ENCODE data around the gene CTIF. TPM values are rescaled to one million over a fixed set of nuclear protein-coding genes. Genes with fewer than 3 reads are reported as not detected.

Gene CTIF
- total and polyA plus RNA-seq, 5 donors = 41.0 to 78.2 (median 48.5) TPM

- peaks cover 8% of the 10 kb centered on the region for H3K4me1 ChIP-seq (ENCODE audit: control insufficient read depth, insufficient read depth, low read length)
- 63% methylated on average over 7 of the region's 7 CpGs for WGBS
- intact Hi-C loops (cut with DNase I) = loop anchor here in 2 of 4 donors (5.0 to 10.0 kb wide), 2 partner anchors 47 to 184 kb away; no protein-coding TSS in a partner anchor
Measured at GRCh38 chr18:48661421-48661820, 122.6 kb downstream of the CTIF start.

DNA sequence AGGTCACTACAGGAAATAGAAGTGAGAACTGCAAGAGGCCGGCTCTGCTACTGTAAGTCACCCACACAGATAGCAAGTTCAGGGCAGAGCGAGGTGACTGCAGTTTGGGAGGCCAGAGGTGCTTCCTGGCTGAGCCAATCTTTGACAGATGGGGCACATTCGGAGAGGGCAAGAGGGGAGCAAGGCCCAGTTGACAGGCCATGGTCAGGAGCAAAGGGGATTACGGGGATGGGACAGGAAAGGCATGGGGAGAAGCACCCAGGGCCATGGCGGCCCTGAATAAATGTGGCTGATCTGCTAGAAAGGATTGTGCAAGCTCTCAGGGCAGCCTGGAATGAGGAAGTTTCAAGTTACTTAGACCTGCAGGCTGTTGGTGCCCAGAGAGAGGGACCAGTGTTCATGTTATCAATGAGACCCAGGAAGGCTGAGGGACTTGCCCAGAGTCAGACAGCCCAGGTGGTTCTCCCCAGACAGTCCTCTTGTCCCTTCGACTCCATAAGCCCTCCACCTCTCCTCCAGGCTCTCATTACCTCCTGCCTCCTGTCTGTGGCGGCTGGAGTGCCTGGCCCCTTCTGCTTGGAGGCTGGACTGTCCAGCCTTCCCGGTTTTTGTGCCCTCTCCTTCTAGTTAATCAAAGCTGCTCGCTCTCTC is 123.3 kb downstream of the CTIF start:
- 64% methylated on average over 9 of the region's 9 CpGs for WGBS
- intact Hi-C loops (cut with DNase I) = loop anchor here in 2 of 4 donors (5.0 to 10.0 kb wide), 2 partner anchors 47 to 185 kb away; no protein-coding TSS in a partner anchor
- Histone ChIP-seq H3K27ac (ENCODE audit: low read length) (no peak overlapping the region), H3K27me3 (ENCODE audit: control insufficient read depth, insufficient read depth) (no peaks in the 10 kb centered on the region), H3K4me1 (ENCODE audit: control insufficient read depth, insufficient read depth, low read length) (peaks cover 8% of the 10 kb centered on the region), H3K4me3 (ENCODE audit: low read length) (no peak overlapping the region), H3K9me3 (ENCODE audit: control insufficient read depth, low read length) (no peaks in the 10 kb centered on the region)
- DNase-seq (no peak), ATAC-seq (peak; percentile 20 to 49)

More at GRCh38 chr18:48661421-48661820, 122.6 kb downstream of the CTIF start:
- H3K9me3 ChIP-seq (ENCODE audit: control insufficient read depth, low read length) = no peaks in the 10 kb centered on the region
- DNase-seq (no peak), ATAC-seq (no peak)
- no peak overlapping the region for H3K4me3 ChIP-seq (ENCODE audit: low read length)
- no peak overlapping the region for H3K27ac ChIP-seq (ENCODE audit: low read length)
- no peaks in the 10 kb centered on the region for H3K27me3 ChIP-seq (ENCODE audit: control insufficient read depth, insufficient read depth)

GRCh38 chr18:48663096-48663930 is 124.5 kb downstream of the CTIF start:
- intact Hi-C loops (cut with DNase I) = loop anchor here in 2 of 4 donors (5.0 to 10.0 kb wide), 2 partner anchors 49 to 186 kb away; no protein-coding TSS in a partner anchor
- no peaks in the 10 kb centered on the region for H3K27me3 ChIP-seq (ENCODE audit: control insufficient read depth, insufficient read depth)
- no peak overlapping the region for H3K4me3 ChIP-seq (ENCODE audit: low read length)
- ATAC-seq = no peak
- 92% methylated on average over 14 of the region's 14 CpGs for WGBS
- peaks cover 8% of the 10 kb centered on the region for H3K4me1 ChIP-seq (ENCODE audit: control insufficient read depth, insufficient read depth, low read length)
- no peak for DNase-seq
- H3K9me3 ChIP-seq (ENCODE audit: control insufficient read depth, low read length) = no peaks in the 10 kb centered on the region
- no peak overlapping the region for H3K27ac ChIP-seq (ENCODE audit: low read length)

- DNase-seq = peak; percentile 63 to 90 (median 87)
- 50% methylated on average over 29 of the region's 29 CpGs for WGBS
- Histone ChIP-seq H3K27ac (ENCODE audit: low read length) (no peak overlapping the region), H3K4me3 (ENCODE audit: low read length) (no peak overlapping the region), H3K4me1 (ENCODE audit: control insufficient read depth, insufficient read depth, low read length) (peaks cover 8% of the 10 kb centered on the region), H3K27me3 (ENCODE audit: control insufficient read depth, insufficient read depth) (no peaks in the 10 kb centered on the region), H3K9me3 (ENCODE audit: control insufficient read depth, low read length) (no peaks in the 10 kb centered on the region)
- ATAC-seq = peak; percentile 42 to 59
- intact Hi-C loops (cut with DNase I) = loop anchor here (1.0 to 10.0 kb wide), 4 partner anchors 49 to 187 kb away; no protein-coding TSS in a partner anchor
Measured at GRCh38 chr18:48663931-48664847, 125.4 kb downstream of the CTIF start.

DNA sequence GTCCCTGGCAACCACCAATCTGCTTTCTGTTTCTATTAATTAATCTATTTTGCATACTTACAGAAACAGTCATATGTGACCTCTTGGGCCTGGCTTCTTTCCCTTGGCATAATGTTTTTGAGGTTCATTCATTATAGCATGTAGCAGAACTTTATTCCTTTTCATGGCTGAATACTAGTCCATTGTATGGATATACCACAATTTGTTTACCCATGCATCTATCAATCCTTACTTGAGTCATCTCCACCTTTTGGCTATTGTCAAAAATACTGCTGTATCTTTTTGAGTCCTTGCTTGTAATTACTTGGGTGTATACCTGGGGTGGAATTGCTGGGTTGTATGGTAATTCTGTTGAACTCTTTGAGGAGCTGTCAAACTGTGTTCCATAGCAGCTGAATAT is 126.8 kb downstream of the CTIF start:
- H3K27me3 ChIP-seq (ENCODE audit: control insufficient read depth, insufficient read depth) = no peaks in the 10 kb centered on the region
- H3K4me3 ChIP-seq (ENCODE audit: low read length) = no peak overlapping the region
- H3K4me1 ChIP-seq (ENCODE audit: control insufficient read depth, insufficient read depth, low read length) = peaks cover 7% of the 10 kb centered on the region
- H3K9me3 ChIP-seq (ENCODE audit: control insufficient read depth, low read length) = no peaks in the 10 kb centered on the region
- no peak for ATAC-seq
- intact Hi-C loops (cut with DNase I) = loop anchor here in 2 of 4 donors (2.0 to 10.0 kb wide), 2 partner anchors 51 to 189 kb away; no protein-coding TSS in a partner anchor
- H3K27ac ChIP-seq (ENCODE audit: low read length) = no peak overlapping the region
- DNase-seq = no peak

- Histone ChIP-seq H3K4me3 (ENCODE audit: low read length) (no peak overlapping the region), H3K9me3 (ENCODE audit: control insufficient read depth, low read length) (no peaks in the 10 kb centered on the region), H3K4me1 (ENCODE audit: control insufficient read depth, insufficient read depth, low read length) (peaks cover 4% of the 10 kb centered on the region), H3K27me3 (ENCODE audit: control insufficient read depth, insufficient read depth) (no peaks in the 10 kb centered on the region), H3K27ac (ENCODE audit: low read length) (no peak overlapping the region)
- intact Hi-C loops (cut with DNase I) = loop anchor here in 1 of 4 donors (10.0 kb wide), 1 partner anchor 52 kb away; no protein-coding TSS in a partner anchor
- DNase-seq (no peak), ATAC-seq (no peak)
- 94% methylated on average over 4 of the region's 4 CpGs for WGBS
Measured at GRCh38 chr18:48666613-48667012, 127.8 kb downstream of the CTIF start.

- intact Hi-C loops (cut with DNase I) = loop anchor here in 1 of 4 donors (10.0 kb wide), 1 partner anchor 53 kb away; no protein-coding TSS in a partner anchor
- no peaks in the 10 kb centered on the region for H3K9me3 ChIP-seq (ENCODE audit: control insufficient read depth, low read length)
- H3K27me3 ChIP-seq (ENCODE audit: control insufficient read depth, insufficient read depth) = no peaks in the 10 kb centered on the region
- ATAC-seq = no peak
- no peaks in the 10 kb centered on the region for H3K4me1 ChIP-seq (ENCODE audit: control insufficient read depth, insufficient read depth, low read length)
- no peak for DNase-seq
- WGBS = 92% methylated on average over 13 of the region's 13 CpGs
- H3K4me3 ChIP-seq (ENCODE audit: low read length) = no peak overlapping the region
- no peak overlapping the region for H3K27ac ChIP-seq (ENCODE audit: low read length)
Measured at GRCh38 chr18:48667276-48668254, 128.7 kb downstream of the CTIF start.

- WGBS = 92% methylated on average over 15 of the region's 15 CpGs
- Histone ChIP-seq H3K4me1 (ENCODE audit: control insufficient read depth, insufficient read depth, low read length) (no peaks in the 10 kb centered on the region), H3K4me3 (ENCODE audit: low read length) (no peak overlapping the region), H3K27ac (ENCODE audit: low read length) (no peak overlapping the region), H3K9me3 (ENCODE audit: control insufficient read depth, low read length) (no peaks in the 10 kb centered on the region), H3K27me3 (ENCODE audit: control insufficient read depth, insufficient read depth) (no peaks in the 10 kb centered on the region)
- intact Hi-C loops (cut with DNase I) = loop anchor here in 1 of 4 donors (10.0 kb wide), 1 partner anchor 54 kb away; no protein-coding TSS in a partner anchor
- peak in 1 of 3 donors; percentile 19 for DNase-seq
- no peak for ATAC-seq
Measured at GRCh38 chr18:48668466-48669179, 129.8 kb downstream of the CTIF start.

- Histone ChIP-seq H3K27me3 (ENCODE audit: control insufficient read depth, insufficient read depth) (no peaks in the 10 kb centered on the region), H3K4me1 (ENCODE audit: control insufficient read depth, insufficient read depth, low read length) (no peaks in the 10 kb centered on the region), H3K9me3 (ENCODE audit: control insufficient read depth, low read length) (no peaks in the 10 kb centered on the region), H3K27ac (ENCODE audit: low read length) (no peak overlapping the region), H3K4me3 (ENCODE audit: low read length) (no peak overlapping the region)
- DNase-seq (no peak), ATAC-seq (no peak)
- 92% methylated on average over 3 of the region's 3 CpGs for WGBS
- intact Hi-C loops (cut with DNase I) = loop anchor here in 1 of 4 donors (10.0 kb wide), 1 partner anchor 54 kb away; no protein-coding TSS in a partner anchor
Measured at GRCh38 chr18:48669180-48669675, 130.4 kb downstream of the CTIF start.
